HL-60/S4 treated with retinoic acid at 250 ng/mL for 4 days and 3 days (cell line): ENCODE measurements around the gene RPS5.
"Not testable (repeated sequence)": the region's sequence is repeated elsewhere in the genome, so short reads cannot be mapped to it uniquely, and the experiment has no call there.

Source experiments
- in situ Hi-C: fragments of 300-500 bp; cut with MboI; formaldehyde crosslinking; loops from 2 replicates; pipeline ENCODE4 v1.7.0; 2022; ENCODE audit warnings: low sequenced_read_pairs

Gene RPS5

GRCh38 chr19:58386576-58387337 lies at the start of gene RPS5:
Gene RPS5 (plus strand): TSS chr19:58387269. CDS start chr19:58388138, 869 bp downstream.
- in situ Hi-C loops: no loop called here

GRCh38 chr19:58338336-58338735 lies 48.7 kb upstream of the RPS5 start:
- in situ Hi-C loops: no loop called here

- in situ Hi-C loops: no loop called here
These were observed 48.1 kb upstream of the RPS5 start for GRCh38 chr19:58338825-58339558.

- in situ Hi-C loops: no loop called here
These were observed 41.5 kb upstream of the RPS5 start for GRCh38 chr19:58345558-58345957.

- in situ Hi-C loops: no loop called here
These were observed 39.8 kb upstream of the RPS5 start for GRCh38 chr19:58346961-58347929.

GRCh38 chr19:58348080-58348479 lies 39.0 kb upstream of the RPS5 start:
- in situ Hi-C loops: not testable (repeated sequence)

- in situ Hi-C loops: no loop called here
These were observed 37.5 kb upstream of the RPS5 start for GRCh38 chr19:58349590-58349989.

GRCh38 chr19:58350001-58350861 lies 36.8 kb upstream of the RPS5 start:
- in situ Hi-C loops: no loop called here

GRCh38 chr19:58350871-58351557 lies 36.1 kb upstream of the RPS5 start:
- in situ Hi-C loops: no loop called here

- in situ Hi-C loops: no loop called here
These were observed 35.6 kb upstream of the RPS5 start for GRCh38 chr19:58351558-58351878.

GRCh38 chr19:58351990-58352755 lies 34.9 kb upstream of the RPS5 start:
- in situ Hi-C loops: no loop called here

GRCh38 chr19:58352760-58353671 lies 34.1 kb upstream of the RPS5 start, which contains the start of gene A1BG:
Gene A1BG (minus strand): TSS chr19:58353492. CDS start chr19:58353437, 55 bp downstream.
- in situ Hi-C loops: no loop called here

- in situ Hi-C loops: no loop called here
These were observed 33.2 kb upstream of the RPS5 start for GRCh38 chr19:58353717-58354477.

- in situ Hi-C loops: no loop called here
These were observed 32.5 kb upstream of the RPS5 start for GRCh38 chr19:58354478-58355030.

GRCh38 chr19:58355215-58355796 lies 31.8 kb upstream of the RPS5 start:
- in situ Hi-C loops: no loop called here
